HEK293 (cell line): ENCODE measurements around the gene PDXDC1.
A peak's percentile ranks its signal among the peaks of the same experiment; 100 is the strongest.

Experiments used
- AEBP2 ChIP-seq: fragments of 450-650 bp; formaldehyde crosslinking; IDR thresholded peaks from 2 replicates; pipeline ENCODE4 v1.5.1; 2016; ENCODE audit warnings: missing biosample characterization, missing genetic modification characterization, borderline replicate concordance
- GFI1B ChIP-seq: fragments of 450-650 bp; formaldehyde crosslinking; IDR thresholded peaks from 2 replicates; pipeline ENCODE4 v1.5.1; 2016; ENCODE audit warnings: missing biosample characterization, missing genetic modification characterization
- PATZ1 ChIP-seq: fragments of 450-650 bp; formaldehyde crosslinking; IDR thresholded peaks from 2 replicates; pipeline ENCODE4 v1.5.1; 2016; ENCODE audit warnings: missing biosample characterization, missing genetic modification characterization
- SCRT2 ChIP-seq: fragments of 450-650 bp; formaldehyde crosslinking; IDR thresholded peaks from 2 replicates; pipeline ENCODE4 v1.5.1; 2016; ENCODE audit warnings: missing biosample characterization, missing genetic modification characterization
- TSHZ1 ChIP-seq: fragments of 450-650 bp; formaldehyde crosslinking; IDR thresholded peaks from 2 replicates; pipeline ENCODE4 v1.5.1; 2016; ENCODE audit warnings: missing biosample characterization, missing genetic modification characterization, borderline replicate concordance
- YY1 ChIP-seq: fragments of 450-650 bp; formaldehyde crosslinking; IDR thresholded peaks from 2 replicates; pipeline ENCODE4 v1.5.1; 2018; ENCODE audit warnings: missing biosample characterization, missing genetic modification characterization
- ZBTB10 ChIP-seq: fragments of 450-650 bp; formaldehyde crosslinking; IDR thresholded peaks from 2 replicates; pipeline ENCODE4 v1.5.1; 2016; ENCODE audit warnings: missing biosample characterization, missing genetic modification characterization
- ZBTB20 ChIP-seq: fragments of 450-650 bp; formaldehyde crosslinking; IDR thresholded peaks from 2 replicates; pipeline ENCODE4 v1.5.1; 2016; ENCODE audit warnings: missing biosample characterization, missing genetic modification characterization
- ZBTB26 ChIP-seq: fragments of 450-650 bp; formaldehyde crosslinking; optimal IDR thresholded peaks from 2 replicates; pipeline ENCODE3; 2016; ENCODE audit warnings: missing biosample characterization, mild to moderate bottlenecking, missing genetic modification characterization
- ZNF10 ChIP-seq: fragments of 450-650 bp; formaldehyde crosslinking; IDR thresholded peaks from 2 replicates; pipeline ENCODE4 v1.5.1; 2017; ENCODE audit warnings: missing biosample characterization, missing genetic modification characterization
- ZNF133 ChIP-seq: fragments of 450-650 bp; formaldehyde crosslinking; IDR thresholded peaks from 2 replicates; pipeline ENCODE4 v1.5.1; 2016; ENCODE audit warnings: missing biosample characterization, missing genetic modification characterization
- ZNF2 ChIP-seq: fragments of 450-650 bp; formaldehyde crosslinking; IDR thresholded peaks from 2 replicates; pipeline ENCODE4 v1.5.1; 2016; ENCODE audit warnings: missing biosample characterization, missing genetic modification characterization
- ZNF23 ChIP-seq: fragments of 450-650 bp; formaldehyde crosslinking; IDR thresholded peaks from 2 replicates; pipeline ENCODE4 v1.5.1; 2016; ENCODE audit warnings: missing biosample characterization, missing genetic modification characterization, borderline replicate concordance
- ZNF292 ChIP-seq: fragments of 450-650 bp; formaldehyde crosslinking; IDR thresholded peaks from 2 replicates; pipeline ENCODE4 v1.5.1; 2016; ENCODE audit warnings: low read depth, missing biosample characterization, missing genetic modification characterization, borderline replicate concordance
- ZNF518A ChIP-seq: fragments of 450-650 bp; formaldehyde crosslinking; conservative IDR thresholded peaks from 2 replicates; pipeline ENCODE4 v1.5.1; 2016; ENCODE audit warnings: low read depth, missing biosample characterization, missing genetic modification characterization
- ZNF580 ChIP-seq: fragments of 450-650 bp; formaldehyde crosslinking; IDR thresholded peaks from 2 replicates; pipeline ENCODE4 v1.5.1; 2016; ENCODE audit warnings: missing biosample characterization, missing genetic modification characterization
- ZNF660 ChIP-seq: fragments of 450-650 bp; IDR thresholded peaks from 2 replicates; pipeline ENCODE4 v1.5.1; 2018; ENCODE audit warnings: missing biosample characterization, mild to moderate bottlenecking, missing genetic modification characterization
- ZNF707 ChIP-seq: fragments of 450-650 bp; formaldehyde crosslinking; IDR thresholded peaks from 2 replicates; pipeline ENCODE4 v1.5.1; 2016; ENCODE audit warnings: missing biosample characterization, missing genetic modification characterization
- ZNF768 ChIP-seq: fragments of 450-650 bp; formaldehyde crosslinking; IDR thresholded peaks from 2 replicates; pipeline ENCODE4 v1.5.1; 2018; ENCODE audit warnings: missing biosample characterization, mild to moderate bottlenecking, missing genetic modification characterization
- ZSCAN30 ChIP-seq: fragments of 450-650 bp; IDR thresholded peaks from 2 replicates; pipeline ENCODE4 v1.5.1; 2018; ENCODE audit warnings: missing biosample characterization, mild to moderate bottlenecking, missing genetic modification characterization, moderate library complexity
- ZXDB ChIP-seq: fragments of 450-650 bp; formaldehyde crosslinking; IDR thresholded peaks from 2 replicates; pipeline ENCODE4 v1.5.1; 2016; ENCODE audit warnings: missing biosample characterization, missing genetic modification characterization

Gene PDXDC1

GRCh38 chr16:15055141-15056053 lies 80.6 kb downstream of the PDXDC1 start (continued):
- no peak for TF ChIP-seq ZBTB20 (tag by site-specific recombination)
- no peak for TF ChIP-seq AEBP2 (tag by site-specific recombination)
- peak; percentile 40; the same call in 1 of the 2 replicates for TF ChIP-seq ZSCAN30 (tag by site-specific recombination)
- no peak for TF ChIP-seq YY1 (tag by site-specific recombination)
- TF ChIP-seq ZXDB (tag by site-specific recombination), result peak; percentile 25; the same call in 1 of the 2 replicates
- TF ChIP-seq ZBTB10 (tag by site-specific recombination), result 0 out of 2 replicates have a peak, but pooled peaks have one; percentile 33
- peak; percentile 13 for TF ChIP-seq ZBTB26 (tag by site-specific recombination)
- TF ChIP-seq ZNF707, result no peak
- TF ChIP-seq ZNF292 (tag by site-specific recombination), result no peak
- TF ChIP-seq TSHZ1, result no peak
- no peak for TF ChIP-seq ZNF2 (tag by site-specific recombination)
- peak; percentile 50 for TF ChIP-seq PATZ1 (tag by site-specific recombination)
- TF ChIP-seq ZNF10 (tag by site-specific recombination), result no peak
- peak; percentile 99 for TF ChIP-seq ZNF768 (tag by site-specific recombination)
- no peak for TF ChIP-seq ZNF133 (tag by site-specific recombination)
- no peak for TF ChIP-seq GFI1B (tag by site-specific recombination)
- TF ChIP-seq ZNF660 (tag by site-specific recombination), result peak; percentile 35; the same call in 1 of the 2 replicates
- no peak for TF ChIP-seq ZNF518A (tag by site-specific recombination)
- no peak for TF ChIP-seq ZNF23 (tag by site-specific recombination)
- no peak for TF ChIP-seq SCRT2 (tag by site-specific recombination)
- peak; percentile 84 for TF ChIP-seq ZNF580
